Smooth muscle cell (in vitro differentiated cells): Measurements from ENCODE around the gene CHTOP. TPM values are rescaled to one million over a fixed set of nuclear protein-coding genes. Genes with fewer than 3 reads are reported as not detected.

Experiments
- DNase-seq: peaks from one replicate; lab custom pipeline; 2025; ENCODE audit not compliant: unreplicated experiment; lab: John Stamatoyannopoulos, UW
- H2AFZ ChIP-seq: fragments of 200-600 bp; sonication (generic); 2 replicates; pipeline ENCODE4 v1.6.0; 2016; ENCODE audit warnings: antibody characterized with exemption, low read depth, mild to moderate bottlenecking
- H3F3A ChIP-seq: fragments of 200-600 bp; sonication (generic); 2 replicates; pipeline ENCODE4 v1.6.0; 2017; ENCODE audit warnings: antibody characterized with exemption, low read depth
- H3K27ac ChIP-seq: fragments of 200-600 bp; sonication (generic); 2 replicates; pipeline ENCODE4 v1.5.1; 2016; ENCODE audit warnings: low read depth, mild to moderate bottlenecking
- H3K27me3 ChIP-seq: fragments of 200-600 bp; sonication (generic); 2 replicates; pipeline ENCODE4 v1.6.1; 2016; ENCODE audit warnings: low read depth, mild to moderate bottlenecking
- H3K36me3 ChIP-seq: fragments of 200-600 bp; sonication (generic); 2 replicates; pipeline ENCODE4 v1.5.1; 2016; ENCODE audit warnings: low read depth
- H3K4me1 ChIP-seq: fragments of 200-600 bp; sonication (generic); 2 replicates; pipeline ENCODE4 v1.5.1; 2016; ENCODE audit warnings: low read depth
- H3K4me2 ChIP-seq: fragments of 200-600 bp; sonication (generic); 2 replicates; pipeline ENCODE4 v1.6.0; 2016; ENCODE audit warnings: mild to moderate bottlenecking
- H3K4me3 ChIP-seq: fragments of 200-600 bp; sonication (generic); 2 replicates; pipeline ENCODE4 v1.5.1; 2016; ENCODE audit warnings: mild to moderate bottlenecking
- H3K79me2 ChIP-seq: fragments of 200-600 bp; sonication (generic); 2 replicates; pipeline ENCODE4 v1.6.0; 2016; ENCODE audit warnings: low read depth, mild to moderate bottlenecking
- H3K9ac ChIP-seq: fragments of 200-600 bp; sonication (generic); 2 replicates; pipeline ENCODE4 v1.6.0; 2016; ENCODE audit warnings: low read depth
- H3K9me3 ChIP-seq: fragments of 200-600 bp; sonication (generic); replicated peaks from 2 replicates; pipeline ENCODE4 v1.5.1; 2016; ENCODE audit warnings: low read depth
- H4K20me1 ChIP-seq: fragments of 200-600 bp; sonication (generic); 2 replicates; pipeline ENCODE4 v1.6.0; 2016; ENCODE audit warnings: low read depth
- CTCF ChIP-seq: fragments of 200-600 bp; sonication (generic); IDR thresholded peaks from 2 replicates; pipeline ENCODE4 v1.5.1; 2017; ENCODE audit warnings: borderline replicate concordance, mild to moderate bottlenecking, antibody characterized with exemption; ENCODE audit not compliant: insufficient read depth, poor library complexity, severe bottlenecking
- WGBS: methylation state at CpG from one replicate; pipeline ENCODE4 v1.1.7; 2016; ENCODE audit warnings: low lambda C conversion rate; 5-methylcytosine and 5-hydroxymethylcytosine counted together
- polyA plus RNA-seq: library from polyadenylated mRNA; unstranded; fragments of >200 nt; fragmentation: Nextera tagmentation; extraction: Ambion mirVana; gene quantifications from 2 replicates; pipeline ENCODE4 v1.2.1, GENCODE V29; 2016
- total RNA-seq: library from RNA; depleted of rRNA; stranded (reverse); fragments of >200 nt; gene quantifications from 2 replicates; pipeline ENCODE4 v1.2.3, GENCODE V29; 2014

Gene CHTOP
- total and polyA plus RNA-seq, 2 experiments from 2014 or later: 47.8 to 50.2 TPM

- Histone ChIP-seq H3K36me3 (no peaks in the 10 kb centered on the region), H3K9me3 (no peaks in the 10 kb centered on the region), H4K20me1 (no peaks in the 10 kb centered on the region), H3K4me3 (peak overlapping the region; percentile 79), H3K4me1 (peaks cover 47% of the 10 kb centered on the region), H3K27ac (peak overlapping the region; percentile 93), H3K9ac (peak overlapping the region; percentile 17), H3K79me2 (peaks cover 33% of the 10 kb centered on the region), H3F3A (peaks cover 16% of the 10 kb centered on the region), H2AFZ (no peak overlapping the region), H3K4me2 (peak overlapping the region; percentile 99), H3K27me3 (no peaks in the 10 kb centered on the region)
- DNase-seq: no peak
- no peak for TF ChIP-seq CTCF
- WGBS: 56% methylated on average over 4 of the region's 7 CpGs
These were observed 23.0 kb upstream of the CHTOP start for GRCh38 chr1:153610811-153611301.

GRCh38 chr1:153611356-153611755 is 22.5 kb upstream of the CHTOP start:
- Histone ChIP-seq H3K4me3 (peak overlapping the region; percentile 79), H4K20me1 (no peaks in the 10 kb centered on the region), H3K27me3 (no peaks in the 10 kb centered on the region), H3K36me3 (no peaks in the 10 kb centered on the region), H2AFZ (no peak overlapping the region), H3K9ac (peak overlapping the region; percentile 86), H3K4me2 (peak overlapping the region; percentile 99), H3K27ac (peak overlapping the region; percentile 69), H3F3A (peaks cover 16% of the 10 kb centered on the region), H3K4me1 (peaks cover 47% of the 10 kb centered on the region), H3K9me3 (no peaks in the 10 kb centered on the region), H3K79me2 (peaks cover 33% of the 10 kb centered on the region)
- no peak for DNase-seq
- TF ChIP-seq CTCF: no peak
- WGBS: 100% methylated on average over 1 of the region's 1 CpG

- DNase-seq: no peak
- Histone ChIP-seq H3K4me3 (peak overlapping the region; percentile 79), H2AFZ (no peak overlapping the region), H3K9me3 (no peaks in the 10 kb centered on the region), H3K27me3 (no peaks in the 10 kb centered on the region), H4K20me1 (no peaks in the 10 kb centered on the region), H3K4me2 (peak overlapping the region; percentile 99), H3K79me2 (peaks cover 33% of the 10 kb centered on the region), H3F3A (peaks cover 16% of the 10 kb centered on the region), H3K4me1 (peaks cover 47% of the 10 kb centered on the region), H3K36me3 (no peaks in the 10 kb centered on the region), H3K9ac (peak overlapping the region; percentile 86), H3K27ac (peak overlapping the region; percentile 69)
- 61% methylated on average over 11 of the region's 11 CpGs for WGBS
- TF ChIP-seq CTCF: no peak
These were observed 21.6 kb upstream of the CHTOP start for GRCh38 chr1:153612111-153612754.
